GM23338 (cell line): ENCODE data around the gene TNNT3. TPM values are rescaled to one million over a fixed set of nuclear protein-coding genes. Genes with fewer than 3 reads are reported as not detected.

Experiments
- ATAC-seq: fragments of 200-7000 bp; cut with Tn5 transposase; 3 replicates; pipeline ENCODE4 v1.9.1; 2020
- DNase-seq: peaks from one replicate; pipeline ENCODE4 v3.0.0-alpha.2; 2015; ENCODE audit warnings: low spot score
- H2AFZ ChIP-seq: fragments of 200-600 bp; sonication (generic); 2 replicates; pipeline ENCODE4 v1.8.0; 2016; ENCODE audit warnings: antibody characterized with exemption, mild to moderate bottlenecking, moderate library complexity
- H3F3A ChIP-seq: fragments of 200-600 bp; sonication (generic); replicated peaks from 2 replicates; pipeline ENCODE4 v1.8.0; 2017; ENCODE audit warnings: antibody characterized with exemption, mixed run types, low read depth
- H3K27ac ChIP-seq: fragments of 200-600 bp; sonication (generic); 2 replicates; pipeline ENCODE4 v1.6.1; 2016; ENCODE audit warnings: low read depth
- H3K27me3 ChIP-seq: fragments of 200-600 bp; sonication (generic); 2 replicates; pipeline ENCODE4 v1.8.0; 2016; ENCODE audit warnings: mild to moderate bottlenecking, mixed run types, moderate library complexity; ENCODE audit not compliant: insufficient read depth
- H3K36me3 ChIP-seq: fragments of 200-600 bp; sonication (generic); 2 replicates; pipeline ENCODE4 v1.8.0; 2016; ENCODE audit warnings: mild to moderate bottlenecking; ENCODE audit not compliant: insufficient read depth
- H3K4me1 ChIP-seq: fragments of 200-600 bp; sonication (generic); 2 replicates; pipeline ENCODE4 v1.8.0; 2016; ENCODE audit warnings: mild to moderate bottlenecking, moderate library complexity; ENCODE audit not compliant: insufficient read depth
- H3K4me2 ChIP-seq: fragments of 200-600 bp; sonication (generic); 2 replicates; pipeline ENCODE4 v1.7.1; 2017; ENCODE audit warnings: mixed run types
- H3K4me3 ChIP-seq: fragments of 200-600 bp; sonication (generic); 2 replicates; pipeline ENCODE4 v1.6.1; 2016; ENCODE audit warnings: mixed run types
- H3K79me2 ChIP-seq: fragments of 200-600 bp; sonication (generic); replicated peaks from 2 replicates; pipeline ENCODE4 v1.8.0; 2017; ENCODE audit warnings: mild to moderate bottlenecking; ENCODE audit not compliant: insufficient read depth
- H3K9me2 ChIP-seq: fragments of 200-600 bp; sonication (generic); 2 replicates; pipeline ENCODE4 v1.8.0; 2017; ENCODE audit not compliant: insufficient read depth
- H4K20me1 ChIP-seq: fragments of 200-600 bp; sonication (generic); replicated peaks from 2 replicates; pipeline ENCODE4 v1.8.0; 2017; ENCODE audit warnings: mild to moderate bottlenecking; ENCODE audit not compliant: insufficient read depth
- H3K27ac Mint-ChIP-seq: 2 replicates; pipeline ENCODE4 v1.8.0; 2020; ENCODE audit warnings: inconsistent platforms, mild to moderate bottlenecking, moderate library complexity, mixed read lengths
- H3K27me3 Mint-ChIP-seq: 3 replicates; pipeline ENCODE4 v1.8.0; 2022; ENCODE audit warnings: low read depth, mild to moderate bottlenecking, moderate library complexity, mixed read lengths, inconsistent platforms; ENCODE audit not compliant: insufficient read depth, poor library complexity
- H3K36me3 Mint-ChIP-seq: 3 replicates; pipeline ENCODE4 v1.8.0; 2021; ENCODE audit warnings: low read depth, mild to moderate bottlenecking, inconsistent platforms, moderate library complexity, mixed read lengths
- H3K4me1 Mint-ChIP-seq: 3 replicates; pipeline ENCODE4 v1.8.0; 2020; ENCODE audit warnings: mild to moderate bottlenecking, inconsistent platforms, mixed read lengths
- H3K4me3 Mint-ChIP-seq: 3 replicates; pipeline ENCODE4 v1.8.0; 2021; ENCODE audit warnings: moderate library complexity, mild to moderate bottlenecking, inconsistent platforms, mixed read lengths
- H3K9me3 Mint-ChIP-seq: 3 replicates; pipeline ENCODE4 v1.8.0; 2020; ENCODE audit warnings: moderate library complexity, mild to moderate bottlenecking, inconsistent platforms, mixed read lengths
- CREB1 ChIP-seq: fragments of 250-450 bp; sonication (Bioruptor Pico); IDR thresholded peaks from 2 replicates; pipeline ENCODE4 v1.5.0; 2020; ENCODE audit warnings: low read depth, mild to moderate bottlenecking, moderate library complexity
- CTCF ChIP-seq, 2 experiments: fragments of 200-600 bp in 1 of 2; sonication (generic) in 1 of 2; conservative IDR thresholded peaks; 2 replicates each; pipeline versions ENCODE4 v1.5.1 to v1.6.1; 2016 to 2017; ENCODE audit warnings: antibody characterized with exemption in 2 of 2, low read depth in 2 of 2, mild to moderate bottlenecking in 2 of 2, moderate library complexity in 1 of 2
- EZH2 ChIP-seq: fragments of 200-600 bp; sonication (generic); IDR thresholded peaks from one replicate; pipeline ENCODE4 v1.8.0; 2017; ENCODE audit warnings: antibody characterized with exemption, mild to moderate bottlenecking, low read depth; ENCODE audit not compliant: unreplicated experiment
- EZH2phosphoT487 ChIP-seq: fragments of 200-600 bp; sonication (generic); IDR thresholded peaks from one replicate; pipeline ENCODE4 v1.8.1; 2018; ENCODE audit warnings: antibody characterized with exemption; ENCODE audit not compliant: unreplicated experiment
- JUNB ChIP-seq: IDR thresholded peaks from one replicate; pipeline ENCODE4 v1.6.1; 2016; ENCODE audit warnings: antibody characterized with exemption; ENCODE audit not compliant: unreplicated experiment
- NANOG ChIP-seq: IDR thresholded peaks from 2 replicates; pipeline ENCODE4 v1.6.1; 2016; ENCODE audit warnings: antibody characterized with exemption, borderline replicate concordance
- POLR2AphosphoS5 ChIP-seq: IDR thresholded peaks from 2 replicates; pipeline ENCODE4 v1.6.1; 2016; ENCODE audit warnings: antibody characterized with exemption, low read depth
- STAT1 ChIP-seq: IDR thresholded peaks from one replicate; pipeline ENCODE4 v1.6.1; 2016; ENCODE audit warnings: antibody characterized with exemption; ENCODE audit not compliant: unreplicated experiment
- ZNF114 ChIP-seq: fragments of 250-450 bp; sonication (Bioruptor Pico); IDR thresholded peaks from 2 replicates; pipeline ENCODE4 v1.5.0; 2020; ENCODE audit warnings: mild to moderate bottlenecking, moderate library complexity
- ZNF331 ChIP-seq: fragments of 250-450 bp; sonication (Bioruptor Pico); IDR thresholded peaks from 2 replicates; pipeline ENCODE4 v1.5.0; 2020; ENCODE audit warnings: low read depth, mild to moderate bottlenecking, moderate library complexity
- ZNF462 ChIP-seq: fragments of 250-450 bp; sonication (Bioruptor Pico); IDR thresholded peaks from 2 replicates; pipeline ENCODE4 v1.5.0; 2020; ENCODE audit warnings: mild to moderate bottlenecking, moderate library complexity
- polyA plus RNA-seq: library from polyadenylated mRNA; unstranded; fragments of >200 nt; fragmentation: Nextera tagmentation; extraction: Ambion mirVana; gene quantifications from 2 replicates; pipeline ENCODE4 v1.2.1, GENCODE V29; 2016
- total RNA-seq: library from RNA; depleted of rRNA; stranded (reverse); fragments of >200 nt; shearing (Covaris generic); gene quantifications from 2 replicates; pipeline ENCODE4 v1.2.3, GENCODE V29; 2014
- TF ChIP-seq, protein P1 (sequence below): IDR thresholded peaks from one replicate; pipeline ENCODE4 v1.6.1; 2018; ENCODE audit warnings: antibody characterized with exemption; ENCODE audit not compliant: unreplicated experiment
- TF ChIP-seq, protein P2 (sequence below): IDR thresholded peaks from 2 replicates; pipeline ENCODE4 v1.6.1; 2016; ENCODE audit warnings: antibody characterized with exemption

TNNT3 gene
- total and polyA plus RNA-seq, 2 experiments from 2014 or later: not detected

GRCh38 chr11:1983601-1983961, 64.1 kb downstream of the TNNT3 start:
- H3K79me2 ChIP-seq: no peaks in the 10 kb centered on the region
- Mint-ChIP-seq H3K36me3 (no peaks in the 10 kb centered on the region), H3K27me3 (no peaks in the 10 kb centered on the region), H3K4me1 (no peaks in the 10 kb centered on the region), H3K9me3 (no peaks in the 10 kb centered on the region), H3K27ac (no peak overlapping the region), H3K4me3 (no peak overlapping the region)
- no peaks in the 10 kb centered on the region for H3K36me3 ChIP-seq
- ATAC-seq (no peak), DNase-seq (no peak)
- H3K9me2 ChIP-seq: no peaks in the 10 kb centered on the region
- no peak overlapping the region for H3K4me2 ChIP-seq
- no peak overlapping the region for H2AFZ ChIP-seq
- H3K27ac ChIP-seq: no peak overlapping the region
- no peaks in the 10 kb centered on the region for H3K27me3 ChIP-seq
- no peak overlapping the region for H3K4me3 ChIP-seq
- no peaks in the 10 kb centered on the region for H3K4me1 ChIP-seq
- H3F3A ChIP-seq: no peaks in the 10 kb centered on the region
- H4K20me1 ChIP-seq: no peaks in the 10 kb centered on the region
- TF ChIP-seq STAT1: no peak
- TF ChIP-seq NANOG: no peak
- TF ChIP-seq EZH2phosphoT487: no peak
- TF ChIP-seq CTCF (conservative IDR thresholded peaks at IDR 0.05; ENCODE audit: low read depth in 2 of 2): no peak
- TF ChIP-seq ZNF114 (CRISPR knock-in tag): no peak
- no peak for TF ChIP-seq POLR2AphosphoS5
- TF ChIP-seq, protein P1, sequence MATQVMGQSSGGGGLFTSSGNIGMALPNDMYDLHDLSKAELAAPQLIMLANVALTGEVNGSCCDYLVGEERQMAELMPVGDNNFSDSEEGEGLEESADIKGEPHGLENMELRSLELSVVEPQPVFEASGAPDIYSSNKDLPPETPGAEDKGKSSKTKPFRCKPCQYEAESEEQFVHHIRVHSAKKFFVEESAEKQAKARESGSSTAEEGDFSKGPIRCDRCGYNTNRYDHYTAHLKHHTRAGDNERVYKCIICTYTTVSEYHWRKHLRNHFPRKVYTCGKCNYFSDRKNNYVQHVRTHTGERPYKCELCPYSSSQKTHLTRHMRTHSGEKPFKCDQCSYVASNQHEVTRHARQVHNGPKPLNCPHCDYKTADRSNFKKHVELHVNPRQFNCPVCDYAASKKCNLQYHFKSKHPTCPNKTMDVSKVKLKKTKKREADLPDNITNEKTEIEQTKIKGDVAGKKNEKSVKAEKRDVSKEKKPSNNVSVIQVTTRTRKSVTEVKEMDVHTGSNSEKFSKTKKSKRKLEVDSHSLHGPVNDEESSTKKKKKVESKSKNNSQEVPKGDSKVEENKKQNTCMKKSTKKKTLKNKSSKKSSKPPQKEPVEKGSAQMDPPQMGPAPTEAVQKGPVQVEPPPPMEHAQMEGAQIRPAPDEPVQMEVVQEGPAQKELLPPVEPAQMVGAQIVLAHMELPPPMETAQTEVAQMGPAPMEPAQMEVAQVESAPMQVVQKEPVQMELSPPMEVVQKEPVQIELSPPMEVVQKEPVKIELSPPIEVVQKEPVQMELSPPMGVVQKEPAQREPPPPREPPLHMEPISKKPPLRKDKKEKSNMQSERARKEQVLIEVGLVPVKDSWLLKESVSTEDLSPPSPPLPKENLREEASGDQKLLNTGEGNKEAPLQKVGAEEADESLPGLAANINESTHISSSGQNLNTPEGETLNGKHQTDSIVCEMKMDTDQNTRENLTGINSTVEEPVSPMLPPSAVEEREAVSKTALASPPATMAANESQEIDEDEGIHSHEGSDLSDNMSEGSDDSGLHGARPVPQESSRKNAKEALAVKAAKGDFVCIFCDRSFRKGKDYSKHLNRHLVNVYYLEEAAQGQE: no peak
- no peak for TF ChIP-seq ZNF331 (CRISPR knock-in tag)
- no peak for TF ChIP-seq CREB1 (CRISPR knock-in tag)
- no peak for TF ChIP-seq ZNF462 (CRISPR knock-in tag)
- TF ChIP-seq, protein P2, sequence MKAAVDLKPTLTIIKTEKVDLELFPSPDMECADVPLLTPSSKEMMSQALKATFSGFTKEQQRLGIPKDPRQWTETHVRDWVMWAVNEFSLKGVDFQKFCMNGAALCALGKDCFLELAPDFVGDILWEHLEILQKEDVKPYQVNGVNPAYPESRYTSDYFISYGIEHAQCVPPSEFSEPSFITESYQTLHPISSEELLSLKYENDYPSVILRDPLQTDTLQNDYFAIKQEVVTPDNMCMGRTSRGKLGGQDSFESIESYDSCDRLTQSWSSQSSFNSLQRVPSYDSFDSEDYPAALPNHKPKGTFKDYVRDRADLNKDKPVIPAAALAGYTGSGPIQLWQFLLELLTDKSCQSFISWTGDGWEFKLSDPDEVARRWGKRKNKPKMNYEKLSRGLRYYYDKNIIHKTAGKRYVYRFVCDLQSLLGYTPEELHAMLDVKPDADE: no peak
- TF ChIP-seq JUNB: no peak
- TF ChIP-seq EZH2: no peak
